ENCODE measurements around the gene SLC12A7.

Gene SLC12A7

DNA sequence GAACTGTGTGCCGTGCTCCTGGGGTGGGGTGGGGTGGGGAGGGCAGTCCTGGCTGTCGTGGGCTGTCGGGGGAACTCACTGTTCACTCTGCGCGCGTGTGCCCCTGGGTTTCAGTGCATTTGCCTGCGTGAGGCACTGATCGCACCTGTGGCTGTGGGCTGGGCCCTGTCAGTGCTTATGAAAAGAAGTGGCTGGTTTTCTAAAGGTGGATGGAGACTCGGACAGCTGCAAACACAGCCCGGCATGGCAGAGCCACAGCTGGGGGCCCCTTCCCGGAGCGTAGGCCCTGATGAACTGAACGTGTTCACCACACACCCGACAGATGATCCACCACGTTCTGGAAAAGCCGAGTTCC, 60.5 kb downstream of the SLC12A7 start:
- Mint-ChIP-seq H3K27me3 (ENCODE audit: low read depth, poor library complexity) (peaks cover 6% of the 10 kb centered on the region), H3K9me3 (peaks cover 3% of the 10 kb centered on the region), H3K4me3 (no peak overlapping the region), H3K27ac (no peak overlapping the region), H3K4me1 (peaks cover 30% of the 10 kb centered on the region), H3K36me3 (ENCODE audit: low read depth) (peaks cover 16% of the 10 kb centered on the region)
- TF ChIP-seq, protein P1, sequence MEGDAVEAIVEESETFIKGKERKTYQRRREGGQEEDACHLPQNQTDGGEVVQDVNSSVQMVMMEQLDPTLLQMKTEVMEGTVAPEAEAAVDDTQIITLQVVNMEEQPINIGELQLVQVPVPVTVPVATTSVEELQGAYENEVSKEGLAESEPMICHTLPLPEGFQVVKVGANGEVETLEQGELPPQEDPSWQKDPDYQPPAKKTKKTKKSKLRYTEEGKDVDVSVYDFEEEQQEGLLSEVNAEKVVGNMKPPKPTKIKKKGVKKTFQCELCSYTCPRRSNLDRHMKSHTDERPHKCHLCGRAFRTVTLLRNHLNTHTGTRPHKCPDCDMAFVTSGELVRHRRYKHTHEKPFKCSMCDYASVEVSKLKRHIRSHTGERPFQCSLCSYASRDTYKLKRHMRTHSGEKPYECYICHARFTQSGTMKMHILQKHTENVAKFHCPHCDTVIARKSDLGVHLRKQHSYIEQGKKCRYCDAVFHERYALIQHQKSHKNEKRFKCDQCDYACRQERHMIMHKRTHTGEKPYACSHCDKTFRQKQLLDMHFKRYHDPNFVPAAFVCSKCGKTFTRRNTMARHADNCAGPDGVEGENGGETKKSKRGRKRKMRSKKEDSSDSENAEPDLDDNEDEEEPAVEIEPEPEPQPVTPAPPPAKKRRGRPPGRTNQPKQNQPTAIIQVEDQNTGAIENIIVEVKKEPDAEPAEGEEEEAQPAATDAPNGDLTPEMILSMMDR (IDR thresholded peaks at IDR 0.05): no peak
- no peak for DNase-seq

DNA sequence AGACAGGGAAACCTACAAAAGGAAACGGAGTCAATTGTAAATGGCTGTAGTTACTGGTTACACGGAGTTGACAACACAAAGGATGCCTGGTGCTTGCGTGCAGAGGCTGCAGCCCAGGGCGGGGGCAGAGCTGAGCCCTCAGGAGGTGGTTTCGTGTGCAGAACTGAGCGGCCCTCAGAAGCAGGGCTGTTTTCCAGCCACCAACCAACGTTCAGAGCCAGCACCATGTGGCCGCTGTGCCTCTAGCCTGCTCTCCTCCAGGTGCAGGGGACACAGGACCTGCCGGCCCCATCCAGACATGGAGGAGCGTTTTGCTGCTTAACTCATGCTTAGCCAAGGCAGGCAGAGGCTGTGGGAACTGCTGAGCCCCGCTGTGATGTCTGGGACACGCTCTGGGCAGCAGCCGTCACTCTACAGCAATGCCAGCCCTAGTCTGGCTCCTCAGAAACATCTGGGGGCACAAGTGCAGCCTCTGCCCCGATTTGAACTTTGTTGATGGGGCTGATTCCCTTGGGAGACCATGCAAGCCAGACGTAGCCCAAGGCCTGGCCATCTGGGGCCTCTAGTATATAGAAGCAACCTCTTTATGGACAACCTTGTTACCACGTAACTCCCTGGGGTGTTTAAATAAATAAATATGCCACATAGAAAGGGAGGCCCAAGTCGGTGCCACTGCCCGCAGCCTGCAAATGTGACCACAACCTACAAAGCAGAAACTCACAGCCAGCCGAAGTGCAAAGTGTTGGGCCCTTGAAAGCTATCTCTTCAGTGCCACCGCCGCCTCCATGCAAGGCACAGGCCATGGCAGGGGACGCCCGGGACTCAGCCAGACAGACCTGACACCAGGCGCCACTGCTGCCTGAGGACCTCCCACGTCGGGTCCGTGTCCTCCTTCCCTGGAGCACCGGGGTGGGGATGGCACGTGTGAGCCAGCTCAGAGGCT, 61.2 kb downstream of the SLC12A7 start:
- peaks cover 25% of the 10 kb centered on the region for H3K4me1 Mint-ChIP-seq
- no peak overlapping the region for H3K4me3 Mint-ChIP-seq
- H3K27ac Mint-ChIP-seq: peak overlapping the region; percentile 26
- peaks cover 9% of the 10 kb centered on the region for H3K9me3 Mint-ChIP-seq
- H3K27me3 Mint-ChIP-seq (ENCODE audit: low read depth, poor library complexity): peaks cover 6% of the 10 kb centered on the region
- peaks cover 16% of the 10 kb centered on the region for H3K36me3 Mint-ChIP-seq (ENCODE audit: low read depth)
- no peak for DNase-seq
- TF ChIP-seq, protein P1 (IDR thresholded peaks at IDR 0.05): no peak

DNA sequence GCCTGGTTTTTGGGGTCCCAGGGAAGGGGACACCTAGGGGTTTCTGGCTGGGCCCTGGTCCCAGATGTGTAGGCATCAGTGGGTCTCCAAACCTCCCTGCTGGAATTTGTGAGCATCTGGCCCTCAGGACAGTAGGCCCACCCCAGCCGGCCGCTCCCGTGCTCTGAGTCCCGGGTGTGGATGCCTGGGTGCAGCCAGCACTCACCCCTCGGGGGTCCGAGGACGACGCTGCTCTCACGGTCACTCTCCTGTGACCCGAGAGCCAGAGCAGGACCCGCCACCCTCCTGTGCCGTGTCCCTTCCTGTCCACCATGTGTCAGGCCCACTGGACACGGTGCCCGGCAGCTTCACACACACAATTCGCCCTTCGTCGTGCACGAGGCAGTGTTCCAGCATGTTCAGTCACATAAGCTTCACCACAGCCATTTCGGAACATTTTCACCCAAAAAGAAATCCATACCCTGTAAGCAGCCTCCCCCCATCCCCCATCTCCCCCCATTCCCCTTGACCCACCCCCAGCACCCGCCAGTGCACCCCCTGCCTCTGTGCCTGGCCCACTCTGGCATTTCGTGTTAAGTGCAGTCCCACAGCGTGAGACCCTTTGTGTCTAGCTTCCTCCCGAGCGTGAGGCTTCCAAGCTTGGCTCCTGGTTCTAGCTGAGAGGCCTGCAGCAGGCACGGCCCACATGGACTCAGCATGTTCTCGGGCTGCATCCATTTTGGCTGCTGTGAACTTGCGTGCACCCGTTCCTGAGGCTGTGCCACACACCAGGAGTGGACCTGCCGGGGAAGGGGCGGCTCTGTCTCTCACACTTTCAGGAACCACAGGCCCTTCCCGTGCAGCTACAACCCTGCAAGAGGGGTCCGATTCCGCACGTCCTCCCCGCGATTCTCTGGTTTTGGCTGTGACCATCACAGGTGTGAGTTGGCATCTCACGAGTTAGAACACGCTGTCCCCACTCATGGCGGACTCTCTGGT, 62.7 kb downstream of the SLC12A7 start:
- Mint-ChIP-seq H3K9me3 (peaks cover 25% of the 10 kb centered on the region), H3K4me1 (peaks cover 15% of the 10 kb centered on the region), H3K27ac (no peak overlapping the region), H3K4me3 (no peak overlapping the region), H3K27me3 (ENCODE audit: low read depth, poor library complexity) (peaks cover 9% of the 10 kb centered on the region), H3K36me3 (ENCODE audit: low read depth) (peaks cover 16% of the 10 kb centered on the region)
- DNase-seq: no peak
- TF ChIP-seq, protein P1 (IDR thresholded peaks at IDR 0.05): no peak

DNA sequence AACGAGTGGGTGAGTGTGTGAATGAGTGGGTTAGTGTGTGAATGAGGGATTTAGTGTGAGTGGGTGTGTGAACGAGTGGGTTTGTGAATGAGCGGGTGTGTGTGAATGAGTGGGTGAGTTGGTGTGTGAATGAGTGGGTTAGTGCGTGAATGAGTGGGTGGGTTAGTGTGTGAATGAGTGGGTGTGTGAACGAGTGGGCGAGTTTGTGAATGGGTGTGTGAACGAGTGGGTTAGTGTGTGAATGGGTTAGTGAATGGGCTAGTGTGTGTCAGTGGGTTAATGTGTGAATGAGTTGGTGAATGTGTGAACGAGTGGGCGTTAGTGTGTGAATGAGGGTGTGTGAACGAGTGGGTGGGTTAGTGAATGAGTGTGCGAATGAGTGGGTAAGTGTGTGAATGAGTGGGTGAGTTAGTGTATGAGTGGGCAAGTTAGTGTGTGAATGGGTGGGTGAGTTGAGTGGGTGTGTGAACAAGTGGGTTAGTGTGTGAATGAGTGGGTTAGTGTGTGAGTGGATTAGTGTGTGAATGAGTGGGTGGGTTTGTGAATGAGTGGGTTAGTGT, 63.6 kb downstream of the SLC12A7 start:
- Mint-ChIP-seq H3K36me3 (ENCODE audit: low read depth) (peaks cover 16% of the 10 kb centered on the region), H3K4me1 (peaks cover 11% of the 10 kb centered on the region), H3K27me3 (ENCODE audit: low read depth, poor library complexity) (peaks cover 9% of the 10 kb centered on the region), H3K27ac (peak overlapping the region; percentile 84), H3K4me3 (no peak overlapping the region), H3K9me3 (peaks cover 34% of the 10 kb centered on the region)
- TF ChIP-seq, protein P1 (IDR thresholded peaks at IDR 0.05): no peak
- DNase-seq: no peak

DNA sequence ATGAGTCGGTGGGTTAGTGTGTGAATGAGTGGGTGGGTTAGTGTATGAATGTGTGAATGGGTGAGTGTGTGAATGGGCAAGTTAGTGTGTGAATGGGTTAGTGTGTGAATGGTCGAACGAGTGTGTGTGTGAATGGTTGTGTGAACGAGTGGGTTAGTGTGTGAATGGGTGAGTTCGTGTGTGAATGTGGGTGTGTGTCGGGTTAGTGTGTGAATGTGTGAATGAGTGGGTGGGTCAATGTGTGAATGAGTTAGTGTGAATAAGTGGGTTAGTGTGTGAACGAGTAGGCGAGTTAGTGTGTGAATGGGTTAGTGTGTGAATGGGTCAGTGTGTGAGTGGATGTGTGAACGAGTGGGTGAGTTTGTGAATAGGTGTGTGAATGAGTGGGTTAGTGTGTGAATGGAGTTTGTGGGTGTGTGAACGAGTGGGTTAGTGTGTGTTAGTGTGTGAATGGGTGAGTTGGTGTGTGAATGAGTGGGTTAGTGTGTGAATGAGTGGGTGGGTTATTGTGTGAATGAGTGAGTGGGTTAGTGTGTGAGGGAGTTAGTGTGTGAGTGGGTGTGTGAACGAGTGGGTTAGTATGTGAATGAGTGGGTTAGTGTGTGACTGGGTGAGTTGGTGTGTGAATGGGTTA, 64.4 kb downstream of the SLC12A7 start:
- H3K9me3 Mint-ChIP-seq: peaks cover 42% of the 10 kb centered on the region
- H3K4me1 Mint-ChIP-seq: peaks cover 11% of the 10 kb centered on the region
- H3K36me3 Mint-ChIP-seq (ENCODE audit: low read depth): peaks cover 15% of the 10 kb centered on the region
- no peak overlapping the region for H3K27ac Mint-ChIP-seq
- TF ChIP-seq, protein P1 (IDR thresholded peaks at IDR 0.05): no peak
- peaks cover 9% of the 10 kb centered on the region for H3K27me3 Mint-ChIP-seq (ENCODE audit: low read depth, poor library complexity)
- DNase-seq: no peak
- no peak overlapping the region for H3K4me3 Mint-ChIP-seq
